GM21737 (cell line): Measurements from ENCODE around the gene EXPH5.

Experiments used
- ATAC-seq: cut with Tn5 transposase; IDR thresholded peaks from one replicate; pipeline ENCODE4 v1.9.1; 2021; ENCODE audit warnings: mild to moderate bottlenecking, moderate library complexity; ENCODE audit not compliant: unreplicated experiment

Gene EXPH5

DNA sequence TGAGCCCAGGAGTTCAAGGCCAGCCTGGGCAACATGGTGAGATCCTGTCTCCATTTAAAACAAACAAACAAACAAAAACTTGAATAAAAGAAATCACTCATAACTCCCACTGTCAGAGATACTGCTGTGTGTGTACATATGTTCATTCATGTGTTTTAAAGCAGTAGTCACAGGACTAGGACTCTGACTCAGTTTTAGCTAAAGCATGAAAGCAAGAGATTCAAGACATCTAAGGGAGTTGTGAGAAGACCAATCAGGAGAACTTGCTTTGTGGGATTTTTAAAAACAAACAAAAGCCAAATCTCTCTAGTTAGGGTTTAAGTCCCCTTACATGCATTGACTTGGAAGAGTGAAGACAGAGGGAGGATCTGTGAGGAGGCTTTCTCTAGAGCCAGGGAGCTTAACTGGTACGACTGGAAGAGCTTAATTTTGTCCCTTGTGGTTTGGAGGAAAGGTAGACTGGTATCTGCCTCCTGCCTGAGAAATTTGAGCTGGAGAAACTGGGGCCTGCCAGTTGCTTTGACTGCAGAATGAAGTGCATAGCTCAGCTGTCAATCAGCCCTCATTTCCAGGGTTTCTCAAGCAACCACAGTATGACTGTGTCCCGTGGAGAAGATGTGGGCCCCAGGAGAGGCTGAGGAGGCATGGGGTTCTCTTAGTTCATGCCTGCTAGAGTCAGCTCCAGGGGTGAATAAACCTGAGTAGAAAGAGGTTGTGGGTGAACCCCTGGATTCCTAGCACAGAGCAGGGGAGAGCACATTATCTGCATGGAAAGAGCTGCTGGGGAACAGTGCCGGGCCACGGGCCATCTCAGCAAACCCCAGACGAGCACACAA is 30.6 kb downstream of the EXPH5 start:
- no peak for ATAC-seq

DNA sequence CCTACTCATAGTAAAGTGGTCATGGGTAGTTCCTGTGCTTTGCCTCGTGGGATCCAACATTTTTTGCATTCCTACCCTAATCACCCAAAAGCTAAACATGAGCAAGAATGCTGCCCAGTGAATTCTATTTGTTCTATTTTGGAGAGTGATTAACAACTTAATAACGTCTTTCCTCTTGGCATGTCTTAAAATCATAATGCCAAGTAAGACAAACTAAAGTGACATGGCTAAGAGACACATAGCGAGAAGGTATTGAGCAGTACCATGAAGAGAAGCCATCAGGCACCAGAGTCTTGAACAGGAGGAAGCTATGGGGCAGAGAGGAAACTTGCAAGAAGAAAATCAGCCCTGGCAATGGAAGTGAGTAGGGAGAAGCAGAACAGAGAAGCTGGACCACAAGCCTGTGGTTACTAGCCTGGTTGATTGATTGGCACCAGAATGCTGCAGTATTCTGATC is 32.0 kb downstream of the EXPH5 start:
- no peak for ATAC-seq

DNA sequence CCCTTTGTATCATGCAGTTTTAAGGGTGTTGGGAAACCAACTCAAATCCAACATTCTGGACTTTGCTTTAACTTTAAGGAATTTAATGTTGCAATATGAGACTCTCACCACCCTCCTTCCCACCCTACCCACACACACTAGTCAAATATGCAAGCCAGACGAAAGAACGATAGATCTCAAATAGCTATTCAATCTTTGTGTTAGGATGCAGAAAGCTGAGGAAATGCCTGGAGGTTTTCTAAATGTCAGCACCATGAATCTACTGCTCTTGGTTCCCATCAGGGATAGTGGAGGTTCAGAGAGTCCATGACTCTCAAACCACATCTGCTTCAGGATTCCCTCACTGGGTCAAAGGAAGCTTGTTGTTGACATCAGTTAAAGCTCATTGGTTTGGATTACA is 33.7 kb downstream of the EXPH5 start:
- ATAC-seq = no peak

DNA sequence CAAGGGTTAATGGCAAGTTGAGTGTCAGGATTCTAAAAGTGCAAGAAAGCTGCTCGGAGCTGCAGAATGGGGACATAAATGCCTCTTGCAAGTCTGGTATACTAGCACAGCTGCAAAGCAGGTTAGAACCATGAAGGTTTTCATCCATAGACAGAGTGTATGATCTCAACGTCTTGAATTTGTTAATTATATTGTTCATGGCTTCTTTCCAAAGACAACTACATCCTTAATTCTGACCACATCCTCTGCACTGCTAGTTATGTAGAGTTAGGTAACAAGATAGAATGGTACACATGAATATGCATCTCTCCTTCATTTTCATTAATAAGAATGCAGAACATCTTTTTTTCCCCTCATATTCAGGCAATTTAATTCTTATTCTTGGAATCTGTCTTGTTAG is 34.2 kb downstream of the EXPH5 start:
- ATAC-seq = no peak

DNA sequence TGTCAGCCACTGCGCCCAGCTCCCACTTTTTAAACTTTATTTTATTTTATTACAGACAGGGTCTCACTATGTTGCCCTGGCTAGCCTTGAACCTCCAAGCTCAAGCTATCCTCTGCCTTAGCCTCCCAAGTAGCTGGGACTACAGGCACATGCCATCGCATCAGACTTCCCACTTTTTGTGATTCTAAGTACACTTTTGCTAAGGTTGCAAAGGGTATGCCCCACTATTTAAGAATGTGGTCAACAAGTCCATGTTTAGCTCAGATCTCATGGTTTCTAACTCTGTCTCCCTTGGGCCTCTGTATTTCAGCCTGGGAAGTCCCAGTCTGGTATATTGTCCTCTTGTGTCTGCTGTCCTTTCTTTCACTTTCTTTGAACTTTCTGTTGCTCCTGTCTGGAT is 35.3 kb downstream of the EXPH5 start:
- ATAC-seq = no peak

DNA sequence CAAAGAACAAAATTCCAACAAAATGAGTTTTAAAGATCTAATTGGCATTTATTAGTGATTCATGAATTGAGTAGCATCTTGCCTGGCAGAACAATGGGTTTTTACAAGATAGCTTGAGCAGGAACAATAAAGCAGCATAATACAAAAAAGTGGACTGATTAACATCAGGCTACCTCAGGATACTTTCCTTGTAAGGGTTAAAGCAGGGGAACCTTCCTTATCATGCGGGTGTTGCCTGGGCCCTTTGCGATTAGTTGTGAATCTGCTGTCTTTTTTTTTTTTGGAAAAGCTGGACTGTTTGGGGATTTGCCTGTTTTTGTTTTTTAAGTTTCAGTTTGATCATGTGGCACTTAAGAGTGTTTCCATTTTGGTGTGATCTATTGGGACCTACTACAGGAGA is 37.5 kb downstream of the EXPH5 start:
- ATAC-seq = no peak

DNA sequence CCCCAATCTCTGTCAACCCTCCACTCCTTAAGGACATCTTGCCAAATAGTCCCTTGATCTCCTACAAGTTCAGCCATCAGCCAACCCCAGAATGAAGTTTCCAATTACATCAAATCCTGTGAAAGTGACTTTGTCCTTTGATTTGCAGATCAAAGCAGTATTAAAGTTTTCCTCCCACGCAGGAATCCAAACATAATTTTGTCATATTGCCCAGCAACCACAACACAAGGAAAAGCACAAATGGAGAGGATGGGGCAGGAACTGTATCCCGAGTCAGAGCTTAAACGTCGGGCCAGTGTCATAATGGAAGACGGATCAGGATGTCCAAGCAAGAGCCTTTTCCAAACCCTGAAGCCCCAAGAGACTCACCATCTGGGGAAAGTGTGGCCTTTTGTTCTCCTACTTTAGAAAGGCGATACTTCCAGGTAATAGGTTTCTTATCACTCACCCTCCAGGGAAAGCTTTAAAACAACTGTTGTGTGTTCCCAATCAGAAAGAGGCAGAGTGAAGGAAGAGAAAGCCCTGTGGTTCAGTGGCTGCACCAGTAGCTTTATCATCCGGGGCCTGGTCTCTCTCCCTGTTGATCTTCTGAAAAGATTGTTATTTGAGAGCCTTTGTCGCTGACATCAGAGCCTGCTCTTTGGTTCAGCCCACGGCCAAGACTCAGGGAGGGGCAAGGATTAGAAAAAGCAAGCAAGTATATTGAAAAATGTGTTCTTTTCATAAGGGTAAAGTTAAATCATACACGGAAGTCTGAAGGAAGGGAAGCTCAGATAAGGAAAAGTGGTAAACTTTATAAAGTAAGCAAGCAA is 41.7 kb downstream of the EXPH5 start:
- no peak for ATAC-seq

DNA sequence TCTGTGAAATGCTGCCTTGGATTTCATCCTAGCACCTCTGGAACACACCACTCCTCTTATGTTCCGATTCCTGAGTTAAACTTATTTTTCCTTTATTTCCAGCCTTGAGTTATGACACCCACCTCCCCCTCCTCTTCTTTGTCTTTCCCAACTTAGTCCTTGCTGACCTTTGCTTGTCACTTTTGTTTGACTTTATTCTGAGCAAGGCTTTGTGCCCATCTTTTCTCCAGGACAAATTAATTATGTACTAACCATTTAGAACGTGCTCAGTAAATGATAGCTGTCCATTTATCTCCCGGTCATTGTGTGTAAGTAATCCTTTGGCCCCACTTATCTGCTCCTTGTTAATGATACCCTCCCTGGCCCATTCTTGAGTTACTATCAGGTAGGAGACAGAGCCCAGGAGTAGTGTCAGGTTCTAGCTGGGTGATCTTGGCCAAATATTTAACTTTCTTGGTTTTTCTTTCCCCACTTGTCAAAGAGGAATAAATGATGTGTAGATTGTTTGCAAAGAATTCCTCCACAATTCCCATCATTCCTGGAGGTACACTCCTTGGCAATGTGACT is 44.2 kb downstream of the EXPH5 start:
- ATAC-seq = no peak

DNA sequence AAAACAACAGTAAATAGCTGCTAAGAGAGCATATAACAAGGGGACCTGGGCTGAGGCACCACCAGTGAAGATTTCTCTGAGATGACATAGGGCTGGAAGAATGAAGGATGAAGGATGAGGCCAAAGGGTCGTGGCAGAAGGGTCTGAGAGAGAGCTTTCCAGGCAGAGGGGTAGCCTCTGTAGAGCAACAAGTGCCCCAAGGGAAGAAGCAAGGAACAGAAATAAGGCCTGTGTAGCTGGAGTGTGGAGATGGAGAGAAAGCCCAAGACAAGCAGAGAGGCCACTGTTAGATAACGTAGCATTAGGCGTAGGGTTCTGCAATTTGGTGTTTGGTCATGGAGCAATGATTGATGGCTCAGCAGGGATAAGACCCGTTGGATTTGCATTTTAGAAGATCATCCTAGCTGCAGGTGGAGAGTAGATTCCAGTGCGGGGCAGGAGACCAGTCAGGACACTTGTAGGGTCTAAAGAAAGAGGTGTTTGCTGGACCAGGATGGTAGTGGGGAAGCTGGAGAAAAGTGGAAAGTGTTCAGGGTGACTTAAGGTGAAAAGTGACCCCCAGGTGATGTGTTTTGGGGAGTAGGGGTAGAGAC is 47.6 kb downstream of the EXPH5 start:
- ATAC-seq = no peak

DNA sequence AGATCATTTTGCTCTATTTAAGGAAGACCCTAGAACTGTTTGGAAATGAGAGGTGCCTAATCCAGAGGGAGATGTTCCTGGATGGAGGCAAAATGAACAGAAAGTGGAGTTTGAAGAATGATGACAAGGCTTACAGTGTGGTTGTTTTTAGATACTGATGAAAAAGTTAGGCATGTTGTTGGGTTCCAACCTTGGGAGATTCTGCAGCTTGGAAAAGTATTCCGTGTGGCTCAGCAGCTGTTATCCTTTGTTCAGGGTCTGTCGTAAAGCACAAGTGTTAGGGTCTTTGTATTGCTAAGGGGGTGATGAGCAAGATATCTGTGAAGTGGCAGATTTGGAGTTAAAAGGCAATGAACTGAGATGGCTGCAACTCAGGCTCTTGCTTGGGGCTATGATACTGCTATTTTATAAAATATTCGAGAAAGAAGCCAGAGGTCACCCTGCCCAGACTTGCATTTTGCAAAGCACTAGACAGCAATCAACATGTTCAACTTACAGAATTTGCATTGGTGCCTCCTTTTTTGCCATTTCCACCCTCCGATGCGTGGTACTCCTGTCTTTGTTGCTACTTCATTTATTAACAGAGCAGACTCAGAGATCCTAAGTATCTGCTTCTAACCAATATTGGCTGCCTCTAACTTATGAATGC is 50.1 kb downstream of the EXPH5 start:
- ATAC-seq = no peak

DNA sequence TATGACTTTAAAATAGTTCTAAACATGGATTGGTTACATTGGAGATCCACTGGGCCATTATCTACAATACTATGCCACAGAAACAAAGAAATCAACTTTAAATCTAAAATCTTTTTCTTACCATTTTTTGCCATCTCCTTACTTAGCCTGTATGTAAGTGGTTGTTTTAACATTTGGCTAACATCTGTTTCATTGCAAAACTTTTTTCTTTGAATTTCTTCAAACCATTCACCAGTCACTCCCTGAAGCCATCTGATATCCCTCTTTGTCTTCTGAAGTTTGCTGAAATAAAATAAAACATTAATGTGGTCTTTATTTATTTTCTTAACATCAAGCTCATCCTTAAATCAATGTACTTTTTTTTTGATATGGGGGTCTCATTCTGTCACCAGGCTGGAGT is 52.0 kb downstream of the EXPH5 start:
- no peak for ATAC-seq

DNA sequence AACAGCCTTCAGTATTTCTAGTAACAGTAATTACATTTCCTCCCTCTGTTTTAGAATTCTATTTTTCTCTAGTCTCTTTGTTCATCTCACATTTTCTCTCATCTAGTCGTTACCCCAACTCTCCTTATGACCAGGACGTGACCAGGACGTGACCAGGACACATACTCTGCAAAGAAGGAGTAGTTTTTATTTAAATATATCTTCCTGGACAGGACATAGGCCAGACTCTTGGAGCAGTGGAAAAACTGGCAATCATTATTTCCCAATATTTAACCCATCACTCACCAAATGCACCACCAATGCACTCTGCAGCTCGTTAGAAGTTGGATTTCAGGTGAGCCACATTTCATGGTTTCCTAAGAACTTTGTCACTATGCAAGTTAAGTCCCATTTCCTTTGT is 55.1 kb downstream of the EXPH5 start:
- no peak for ATAC-seq

DNA sequence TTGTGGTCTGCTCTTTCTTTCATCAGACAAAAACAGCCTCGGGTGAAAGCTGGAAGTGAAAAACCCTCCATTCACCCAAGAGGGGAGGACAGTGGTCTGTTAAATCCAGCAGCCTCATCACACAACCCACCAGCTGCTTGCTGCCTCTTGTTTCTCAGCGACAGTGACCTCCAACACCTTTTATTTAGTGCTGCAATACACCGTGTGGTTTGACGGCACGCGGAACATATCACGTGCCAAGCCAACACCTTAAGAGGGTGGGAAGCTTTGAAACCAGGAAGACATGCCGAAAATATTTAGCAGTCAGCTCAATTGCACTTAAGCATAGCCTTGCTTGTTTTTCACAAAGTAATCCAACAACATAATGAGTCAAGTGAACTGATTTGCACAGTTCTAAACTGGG is 55.5 kb downstream of the EXPH5 start:
- no peak for ATAC-seq

DNA sequence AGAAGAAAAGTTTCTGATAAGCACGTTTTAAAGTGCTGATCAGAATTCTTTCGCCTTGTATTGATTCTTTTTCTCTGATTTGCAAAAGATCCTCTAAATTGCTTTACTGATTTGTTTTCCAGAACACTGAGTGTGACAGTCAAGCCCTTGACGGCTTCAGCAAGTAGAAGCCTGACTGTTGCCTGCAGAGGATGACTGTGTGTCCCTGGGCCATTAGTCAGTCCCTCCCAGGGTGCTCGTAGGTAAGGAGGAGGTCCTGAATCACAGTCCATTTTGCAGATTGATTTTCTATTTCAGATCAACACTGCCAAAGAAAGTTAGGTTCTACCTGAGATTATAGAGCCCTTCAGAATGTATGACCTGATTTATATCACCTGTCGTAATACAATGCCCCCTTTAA is 56.8 kb downstream of the EXPH5 start:
- no peak for ATAC-seq

DNA sequence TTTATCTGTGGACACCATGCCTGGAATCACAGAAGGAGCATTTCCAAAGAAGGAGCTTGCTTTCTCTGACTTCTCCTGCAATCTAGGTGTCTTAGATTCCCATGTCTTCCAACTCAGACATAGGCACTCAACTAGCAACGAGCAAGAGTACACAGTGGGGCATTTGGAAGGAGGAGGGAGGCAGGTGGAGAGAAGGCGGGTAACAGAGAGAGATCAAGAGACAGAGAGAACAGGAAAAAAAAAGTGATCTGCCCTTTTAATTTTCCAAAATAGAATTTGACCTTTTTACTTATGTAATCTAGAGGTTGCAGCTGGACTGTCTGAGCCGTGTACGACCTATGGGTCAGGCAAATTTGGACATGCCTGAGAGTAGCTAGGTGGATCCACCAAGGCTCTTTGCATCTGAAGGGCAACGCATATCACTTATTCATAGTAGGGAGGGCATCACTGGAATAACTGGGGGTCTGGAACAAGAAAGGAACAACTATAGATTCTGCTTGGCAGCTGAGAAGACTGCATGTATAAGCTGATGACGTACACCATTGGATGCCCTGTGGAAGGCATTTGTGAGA is 58.1 kb downstream of the EXPH5 start:
- no peak for ATAC-seq

DNA sequence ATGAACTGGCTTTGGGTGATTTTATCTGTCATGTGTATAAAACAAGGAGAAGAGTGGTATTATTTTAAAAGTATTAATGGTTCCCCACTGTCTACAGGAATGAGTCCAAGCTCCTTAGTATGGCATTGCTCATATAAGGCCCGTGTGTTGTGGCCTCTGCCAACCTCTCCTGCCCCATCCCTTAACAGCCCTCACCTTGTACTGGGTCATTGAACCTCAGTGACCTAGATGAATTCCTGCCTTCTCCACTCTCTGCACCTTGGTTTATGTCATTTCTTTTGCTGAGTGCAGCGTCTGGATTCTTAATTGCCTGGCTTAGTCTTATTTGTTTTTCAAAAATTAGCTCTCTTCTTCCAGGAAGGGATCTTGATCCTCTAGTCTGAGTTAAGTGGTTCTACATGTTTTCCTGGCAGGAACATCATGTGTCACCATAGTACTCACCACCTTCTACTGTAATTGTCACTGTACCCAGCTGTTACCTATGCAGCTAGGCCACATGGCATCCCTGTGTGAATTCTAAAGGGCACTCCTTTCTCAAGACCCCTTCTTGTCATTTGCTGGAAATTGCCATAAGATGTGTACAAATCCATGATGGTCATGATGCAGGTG is 59.2 kb downstream of the EXPH5 start:
- no peak for ATAC-seq

DNA sequence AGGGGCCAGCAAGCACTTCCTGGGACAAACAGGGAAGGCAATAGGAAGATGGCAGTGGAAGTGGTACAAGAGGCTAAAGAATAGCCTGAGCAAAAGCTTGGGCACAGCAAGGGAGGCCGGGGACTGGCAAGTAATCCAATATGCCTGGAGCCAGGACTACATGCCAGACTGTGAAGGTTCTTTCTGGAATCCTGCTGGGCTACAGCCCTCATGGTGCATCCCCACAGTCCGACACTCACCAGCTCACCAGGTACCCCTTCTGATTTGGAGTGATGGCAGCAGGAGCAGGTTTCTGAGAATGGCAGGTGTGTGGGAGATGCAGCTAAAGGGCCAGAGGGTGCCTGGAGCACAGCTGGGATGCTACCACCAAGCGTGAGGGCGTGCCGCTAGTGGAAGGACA is 63.1 kb downstream of the EXPH5 start:
- ATAC-seq = no peak

DNA sequence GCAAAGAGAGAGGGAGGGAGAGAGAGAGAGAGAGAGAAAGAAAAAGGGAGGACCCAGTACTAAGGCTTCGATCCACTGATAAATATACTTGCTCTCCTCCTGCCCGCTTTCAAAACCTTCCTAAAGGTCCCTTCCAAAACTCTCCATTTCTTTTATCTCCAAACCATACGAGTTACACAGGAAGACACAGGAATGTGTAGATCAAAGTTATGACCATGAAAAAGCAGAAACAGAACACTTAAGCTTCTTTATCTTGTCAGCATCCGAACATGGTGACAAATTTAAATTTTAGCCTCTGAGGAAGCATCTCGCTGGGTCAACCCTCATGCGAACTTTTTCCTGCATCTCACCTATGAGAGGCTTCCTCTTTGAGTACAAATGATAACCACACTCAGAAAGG is 66.2 kb downstream of the EXPH5 start:
- no peak for ATAC-seq

DNA sequence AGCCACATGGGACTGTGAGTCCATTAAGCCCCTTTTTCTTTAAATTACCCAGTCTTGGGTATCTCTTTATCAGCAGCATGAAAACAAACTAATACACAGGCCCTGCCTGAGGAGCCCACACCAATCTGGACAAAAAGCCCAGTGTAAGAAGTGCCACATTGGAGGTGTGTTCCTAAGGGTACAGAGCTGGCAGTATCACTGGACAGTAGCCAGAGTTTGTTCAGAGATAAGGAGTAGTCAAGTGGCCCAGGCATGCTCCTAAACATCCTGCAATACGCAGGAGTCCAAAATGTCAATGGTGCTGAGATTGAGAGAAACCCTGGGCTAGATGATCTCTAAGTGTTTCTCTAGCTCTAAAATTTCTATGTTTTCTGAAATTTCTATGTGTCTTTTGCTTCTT is 68.4 kb downstream of the EXPH5 start:
- no peak for ATAC-seq

DNA sequence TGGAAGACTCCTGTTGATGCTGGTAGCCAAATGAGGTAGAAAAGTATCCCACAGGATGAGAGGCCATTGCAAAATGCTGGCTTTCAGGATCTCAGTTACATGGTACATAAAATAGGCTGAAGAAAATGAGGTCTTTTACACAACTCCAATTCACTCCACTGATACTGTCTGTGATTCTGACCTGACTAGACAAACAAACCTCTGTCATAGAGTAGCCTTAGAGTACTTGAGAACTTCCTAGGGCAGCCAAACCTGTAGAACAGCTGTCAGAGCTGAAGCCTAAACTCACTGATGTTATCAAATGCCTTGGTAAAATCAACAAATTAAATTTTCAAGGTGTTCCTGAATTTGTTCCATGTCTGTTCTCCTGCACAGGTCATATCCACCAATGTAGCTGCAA is 69.1 kb downstream of the EXPH5 start:
- ATAC-seq = no peak
